HG02943 (cell line): ENCODE measurements around the gene NUDT9.
A peak's percentile ranks its signal among the peaks of the same experiment; 100 is the strongest.
"Not testable (repeated sequence)": the region's sequence is repeated elsewhere in the genome, so short reads cannot be mapped to it uniquely, and the experiment has no call there.

Source experiments
- ATAC-seq: cut with Tn5 transposase; IDR thresholded peaks from one replicate; pipeline ENCODE4 v1.9.1; 2021; ENCODE audit warnings: mild to moderate bottlenecking, low read depth, moderate library complexity; ENCODE audit not compliant: unreplicated experiment

Gene NUDT9

GRCh38 chr4:87451537-87451936, 29.2 kb downstream of the NUDT9 start:
- no peak for ATAC-seq

GRCh38 chr4:87458913-87459312, 36.5 kb downstream of the NUDT9 start:
- no peak for ATAC-seq

GRCh38 chr4:87461281-87461700, 38.9 kb downstream of the NUDT9 start:
- no peak for ATAC-seq

- ATAC-seq, result no peak
Observed at GRCh38 chr4:87462102-87462501, 39.7 kb downstream of the NUDT9 start.

GRCh38 chr4:87465739-87466366, 43.5 kb downstream of the NUDT9 start:
- no peak for ATAC-seq

- ATAC-seq, result no peak
Observed at GRCh38 chr4:87469390-87469789, 47.0 kb downstream of the NUDT9 start.

- ATAC-seq, result no peak
Observed at GRCh38 chr4:87476934-87477333, 54.6 kb downstream of the NUDT9 start.

- ATAC-seq, result no peak
Observed at GRCh38 chr4:87478732-87479250, 56.4 kb downstream of the NUDT9 start.

- no peak for ATAC-seq
Observed at GRCh38 chr4:87481377-87481776, 59.0 kb downstream of the NUDT9 start.

GRCh38 chr4:87483247-87483646, 60.9 kb downstream of the NUDT9 start:
- ATAC-seq, result not testable (repeated sequence)

GRCh38 chr4:87488666-87489065, 66.3 kb downstream of the NUDT9 start:
- ATAC-seq, result not testable (repeated sequence)

GRCh38 chr4:87489678-87490077, 67.3 kb downstream of the NUDT9 start:
- no peak for ATAC-seq

- no peak for ATAC-seq
Observed at GRCh38 chr4:87490664-87491369, 68.4 kb downstream of the NUDT9 start.

- ATAC-seq, result no peak
Observed at GRCh38 chr4:87491436-87491835, 69.1 kb downstream of the NUDT9 start.

GRCh38 chr4:87491851-87492250, 69.5 kb downstream of the NUDT9 start:
- not testable (repeated sequence) for ATAC-seq

- no peak for ATAC-seq
Observed at GRCh38 chr4:87493115-87493514, 70.7 kb downstream of the NUDT9 start.

GRCh38 chr4:87497159-87497558, 74.8 kb downstream of the NUDT9 start:
- ATAC-seq, result no peak

- no peak for ATAC-seq
Observed at GRCh38 chr4:87497578-87497977, 75.2 kb downstream of the NUDT9 start.

- ATAC-seq, result peak; percentile 62
Observed at GRCh38 chr4:87498446-87498900, 76.1 kb downstream of the NUDT9 start.

- ATAC-seq, result peak; percentile 45
Observed at GRCh38 chr4:87499403-87500091, 77.2 kb downstream of the NUDT9 start.

- peak; percentile 34 for ATAC-seq
Observed at GRCh38 chr4:87500092-87500462, 77.7 kb downstream of the NUDT9 start.
